HG03457 (cell line): ENCODE measurements around the gene STXBP5.
"Not testable (repeated sequence)": the region's sequence is repeated elsewhere in the genome, so short reads cannot be mapped to it uniquely, and the experiment has no call there.

Source experiments
- ATAC-seq: cut with Tn5 transposase; IDR thresholded peaks from one replicate; pipeline ENCODE4 v1.9.1; 2021; ENCODE audit warnings: moderate number of reproducible peaks; ENCODE audit not compliant: unreplicated experiment

STXBP5 gene

GRCh38 chr6:147238164-147238563 lies 33.9 kb downstream of the STXBP5 start:
- ATAC-seq: no peak

- no peak for ATAC-seq
Observed at GRCh38 chr6:147238906-147239305, 34.7 kb downstream of the STXBP5 start.

- ATAC-seq: no peak
Observed at GRCh38 chr6:147244832-147245231, 40.6 kb downstream of the STXBP5 start.

- no peak for ATAC-seq
Observed at GRCh38 chr6:147245693-147246092, 41.5 kb downstream of the STXBP5 start.

DNA sequence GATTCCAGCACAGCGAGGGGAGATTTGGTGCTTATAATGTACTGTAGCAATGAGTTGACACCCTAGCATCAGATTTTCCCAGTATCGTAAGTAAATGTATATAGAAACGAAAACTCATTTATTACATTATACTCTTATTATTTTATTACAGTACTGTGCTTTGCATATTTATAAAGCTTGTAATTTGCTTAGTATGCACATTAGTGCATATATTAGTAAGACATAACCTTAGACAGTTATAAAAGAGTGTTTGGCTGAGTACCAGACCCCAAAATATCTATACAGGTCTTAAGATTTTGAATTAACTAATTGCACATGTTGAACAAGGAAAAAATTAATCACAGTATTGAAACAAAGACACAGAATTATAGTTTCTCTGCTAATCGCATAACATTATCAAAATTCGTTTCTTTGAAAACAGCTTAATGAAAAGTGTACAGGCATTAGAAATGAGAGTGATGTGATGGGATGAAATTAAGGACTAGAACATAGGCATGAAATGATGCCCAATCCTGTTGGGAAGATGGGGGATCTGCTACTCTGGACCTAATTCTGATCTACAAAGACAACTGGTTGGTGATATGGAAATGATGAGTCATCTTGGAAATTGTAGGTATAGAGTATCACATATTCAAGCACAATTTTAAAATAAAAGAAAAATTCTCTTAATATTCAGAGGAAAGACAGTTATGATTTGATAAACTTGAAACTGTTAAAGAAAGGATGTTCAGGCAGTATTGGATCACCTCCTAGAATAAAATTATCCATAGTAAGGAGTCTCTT lies 42.8 kb downstream of the STXBP5 start:
- no peak for ATAC-seq

DNA sequence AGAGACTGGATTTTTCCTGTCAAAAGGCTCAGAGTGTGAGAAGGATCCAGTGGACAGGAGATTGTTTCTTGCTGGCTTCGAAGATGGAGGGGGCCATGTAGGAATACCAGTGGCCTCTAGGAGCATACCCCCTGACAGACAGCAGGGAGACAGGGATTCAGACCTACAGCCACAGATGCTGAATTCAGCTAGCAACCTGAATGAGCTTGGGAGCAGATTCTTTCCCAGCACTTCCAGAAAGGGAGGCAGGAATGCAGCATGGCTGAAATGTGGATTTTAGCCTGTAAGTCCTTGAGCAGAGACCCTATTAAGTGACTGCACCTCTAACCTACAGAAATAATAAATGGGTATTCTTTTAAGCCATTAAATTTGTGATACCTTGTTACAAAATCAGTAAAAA lies 44.6 kb downstream of the STXBP5 start:
- no peak for ATAC-seq

- ATAC-seq: no peak
Observed at GRCh38 chr6:147251072-147251471, 46.9 kb downstream of the STXBP5 start.

DNA sequence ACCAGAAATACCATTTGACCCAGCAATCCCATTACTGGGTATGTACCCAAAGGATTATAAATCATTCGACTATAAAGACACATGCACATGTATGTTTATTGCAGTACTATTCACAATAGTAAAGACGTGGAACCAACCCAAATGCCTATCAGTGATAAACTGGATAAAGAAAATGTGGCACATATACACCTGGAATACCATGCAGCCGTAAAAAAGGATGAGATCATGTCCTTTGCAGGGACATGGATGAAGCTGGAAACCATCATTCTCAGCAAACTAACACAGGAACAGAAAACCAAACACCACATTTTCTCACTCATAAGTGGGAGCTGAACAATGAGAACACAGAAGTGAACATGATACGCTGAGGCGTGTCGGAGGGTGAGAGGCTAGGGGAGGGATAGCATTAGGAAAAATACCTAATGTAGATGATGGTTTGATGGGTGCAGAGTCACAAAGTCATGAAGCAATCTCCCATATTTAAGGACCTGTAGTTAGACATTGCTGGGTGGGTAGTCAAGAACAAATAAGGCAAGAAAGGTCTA lies 50.8 kb downstream of the STXBP5 start:
- not testable (repeated sequence) for ATAC-seq

GRCh38 chr6:147255948-147256674 lies 51.9 kb downstream of the STXBP5 start:
- ATAC-seq: no peak

DNA sequence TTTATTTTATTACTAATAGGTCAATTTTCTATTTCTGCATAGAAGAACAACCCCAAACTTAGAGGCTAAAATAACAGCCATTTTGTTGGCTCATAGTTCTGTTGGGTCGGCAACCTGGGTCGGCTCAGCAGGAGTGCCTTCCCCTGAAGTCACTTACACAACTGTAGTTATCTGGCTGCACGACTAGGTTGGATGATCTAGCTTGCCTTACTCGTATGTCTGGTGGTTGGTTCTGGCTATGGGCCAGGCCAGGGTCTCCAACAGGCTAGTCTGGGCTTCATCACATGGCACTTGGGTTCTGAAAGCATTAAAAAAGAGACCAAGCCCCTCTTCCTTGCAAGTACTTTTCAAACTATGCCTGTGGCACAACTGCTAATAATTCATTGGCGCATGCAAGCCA lies 53.5 kb downstream of the STXBP5 start:
- no peak for ATAC-seq

DNA sequence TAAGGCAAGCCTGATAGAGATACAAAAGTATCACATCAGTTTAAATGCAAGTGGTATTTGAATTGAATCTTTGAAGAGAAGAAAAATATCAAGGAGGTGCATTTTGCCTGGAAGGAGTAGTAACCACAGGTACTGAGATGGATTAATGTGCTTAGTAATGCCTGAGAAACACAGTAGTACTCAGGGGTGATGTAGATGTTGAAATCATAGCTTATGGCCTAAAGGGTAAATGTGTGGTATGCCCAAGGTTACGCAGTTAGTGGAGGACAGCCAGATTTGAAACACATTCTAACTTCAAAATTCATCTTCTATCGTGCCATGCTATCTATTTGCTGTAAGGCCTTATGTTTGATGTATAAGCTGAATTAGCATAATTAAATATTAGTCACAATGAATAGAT lies 55.9 kb downstream of the STXBP5 start:
- ATAC-seq: no peak

GRCh38 chr6:147262946-147263345 lies 58.7 kb downstream of the STXBP5 start:
- ATAC-seq: no peak

DNA sequence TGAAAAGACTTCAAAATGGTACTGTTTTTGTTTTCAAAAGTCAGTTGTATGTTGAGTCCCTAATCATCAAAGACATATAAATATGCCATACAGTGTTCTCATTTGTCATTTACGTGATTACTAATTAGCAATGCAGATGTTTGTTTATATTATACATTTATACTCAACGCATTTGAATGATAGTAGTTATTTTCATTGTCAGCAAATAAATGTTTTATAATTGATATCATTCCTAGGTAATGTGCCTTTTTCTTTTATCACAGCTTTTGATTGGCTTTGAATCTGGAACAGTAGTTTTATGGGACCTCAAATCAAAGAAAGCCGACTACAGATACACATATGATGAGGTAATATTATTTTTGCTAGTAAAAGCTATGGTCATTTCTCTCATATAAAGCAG lies 62.6 kb downstream of the STXBP5 start:
- no peak for ATAC-seq

GRCh38 chr6:147267658-147268057 lies 63.4 kb downstream of the STXBP5 start:
- no peak for ATAC-seq

DNA sequence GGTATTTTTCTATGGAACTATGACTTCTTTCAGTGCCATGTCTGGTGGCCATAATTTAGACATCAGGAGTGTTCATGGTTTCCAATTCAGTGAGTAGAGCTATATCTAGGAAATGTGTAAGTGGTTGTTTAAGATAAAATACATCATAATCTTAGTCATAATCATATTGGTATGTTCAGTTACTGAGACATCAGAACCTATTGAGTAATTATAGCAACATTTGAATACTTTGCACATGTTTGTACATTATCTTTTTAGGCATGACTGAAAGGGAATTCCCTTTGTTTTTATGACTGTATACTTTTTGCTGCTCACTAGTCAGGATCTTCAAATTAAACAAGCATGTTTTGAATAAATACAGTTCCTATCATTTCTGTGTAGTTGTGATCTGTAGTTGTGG lies 64.0 kb downstream of the STXBP5 start:
- no peak for ATAC-seq

GRCh38 chr6:147274012-147274411 lies 69.8 kb downstream of the STXBP5 start:
- ATAC-seq: no peak

DNA sequence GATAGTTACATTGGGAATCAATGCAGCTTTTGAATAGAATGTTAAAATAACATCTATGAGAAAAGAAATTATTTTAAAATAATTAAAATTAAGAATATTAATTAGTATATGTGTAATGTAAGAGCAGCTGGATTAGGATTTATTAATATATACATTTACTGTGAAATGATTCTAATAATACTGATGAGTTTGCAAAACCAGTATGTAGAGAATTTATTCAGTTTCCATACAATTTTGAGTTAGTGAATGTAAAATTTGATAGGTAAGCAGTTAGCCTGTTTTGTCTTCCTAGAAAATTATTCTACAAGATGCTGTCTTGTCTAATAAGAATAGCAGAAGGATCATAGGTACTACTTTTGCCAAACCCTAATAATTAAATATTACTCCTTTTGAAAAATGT lies 70.6 kb downstream of the STXBP5 start:
- ATAC-seq: no peak

DNA sequence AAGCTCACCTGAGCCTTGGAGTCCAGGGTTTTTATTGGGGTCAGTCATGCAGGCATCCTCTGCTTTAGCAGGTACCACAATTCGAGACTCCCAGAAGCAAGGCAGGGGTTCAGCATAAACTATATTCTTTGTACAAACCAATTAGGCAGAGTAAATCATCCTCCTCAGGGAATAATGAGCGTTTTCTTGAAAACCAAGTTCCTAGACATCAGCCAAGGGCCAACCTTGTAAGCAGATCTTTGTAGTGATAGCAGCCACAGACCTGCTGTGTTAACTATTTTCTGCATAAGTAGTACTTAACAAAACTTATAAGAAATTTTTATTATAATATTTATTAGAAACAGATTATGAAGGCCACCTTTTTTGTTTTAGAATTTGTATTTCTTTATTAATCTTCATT lies 74.7 kb downstream of the STXBP5 start:
- no peak for ATAC-seq

- ATAC-seq: no peak
Observed at GRCh38 chr6:147279427-147279826, 75.2 kb downstream of the STXBP5 start.

DNA sequence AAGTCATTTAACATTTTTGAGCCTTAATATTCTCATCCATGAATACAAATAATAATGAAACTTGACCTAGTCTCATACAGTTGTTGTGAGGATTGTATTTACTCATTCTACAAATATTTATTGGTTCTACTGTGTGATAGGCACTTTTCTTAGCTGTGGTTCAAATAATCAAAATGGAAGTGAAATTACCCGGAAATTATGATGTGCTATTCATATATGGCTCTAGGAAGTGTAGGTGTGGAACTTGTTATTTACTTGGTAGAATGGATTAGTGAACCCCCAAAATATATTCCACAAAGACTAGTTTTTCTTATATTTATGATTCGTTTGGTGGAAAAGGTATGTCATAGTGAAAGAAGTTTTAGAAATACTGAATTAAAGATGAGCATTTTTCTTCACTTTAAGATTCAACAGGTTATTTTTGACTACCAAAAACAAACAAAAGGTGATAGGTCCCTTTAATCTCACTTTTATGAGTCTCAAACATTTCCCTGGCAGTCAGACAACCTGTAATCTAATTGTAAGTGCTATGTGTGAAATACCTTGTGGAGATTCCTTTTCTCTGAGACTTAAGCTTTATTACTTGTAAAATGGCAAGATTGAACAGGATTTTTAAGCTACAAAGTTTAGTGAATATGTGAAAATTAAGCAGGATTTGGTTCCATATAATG lies 77.8 kb downstream of the STXBP5 start:
- no peak for ATAC-seq

- ATAC-seq: no peak
Observed at GRCh38 chr6:147282566-147282959, 78.3 kb downstream of the STXBP5 start.

DNA sequence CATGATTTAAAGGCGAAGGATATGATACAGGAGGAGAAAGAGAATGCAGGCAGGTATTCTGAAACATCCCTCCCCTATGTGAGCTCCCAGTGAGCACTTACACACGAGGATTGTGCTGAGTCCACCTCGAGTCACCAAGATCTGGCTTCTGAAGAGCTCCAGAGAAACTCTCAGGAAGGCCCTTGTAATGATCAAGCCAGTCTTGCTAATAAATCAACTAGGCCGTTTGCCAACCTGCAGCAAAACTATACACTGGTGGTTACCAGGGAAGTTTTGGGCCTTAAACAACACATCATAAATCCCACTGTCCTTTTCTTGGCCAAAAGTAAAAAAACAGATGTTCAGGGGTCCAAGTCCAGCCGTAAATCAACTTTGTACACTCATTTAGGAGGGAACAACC lies 79.2 kb downstream of the STXBP5 start:
- no peak for ATAC-seq
